MM.1S (cell line): ENCODE results near the gene ARHGEF6.

Experiments used
- DNase-seq: peaks from one replicate; pipeline ENCODE4 v3.0.0-alpha.2; 2015
- H2AFZ ChIP-seq: fragments of 300-600 bp; sonication (generic); 2 replicates; pipeline ENCODE4 v1.6.0; 2016; ENCODE audit warnings: antibody characterized with exemption, low read length
- H3F3A ChIP-seq: fragments of 300-600 bp; sonication (generic); 2 replicates; pipeline ENCODE4 v1.6.1; 2016; ENCODE audit warnings: mild to moderate bottlenecking, antibody characterized with exemption, low read length, moderate library complexity, mixed read lengths; ENCODE audit not compliant: insufficient read depth
- H3K27ac ChIP-seq: fragments of 300-600 bp; sonication (generic); 2 replicates; pipeline ENCODE4 v1.5.1; 2016; ENCODE audit warnings: mild to moderate bottlenecking, low read length
- H3K27me3 ChIP-seq: fragments of 300-600 bp; sonication (generic); replicated peaks from 2 replicates; pipeline ENCODE4 v1.6.0; 2016; ENCODE audit warnings: low read length; ENCODE audit not compliant: insufficient read depth
- H3K36me3 ChIP-seq: fragments of 300-600 bp; sonication (generic); replicated peaks from 2 replicates; pipeline ENCODE4 v1.6.1; 2016; ENCODE audit warnings: mild to moderate bottlenecking, low read length, mixed read lengths; ENCODE audit not compliant: insufficient read depth
- H3K4me1 ChIP-seq: fragments of 300-600 bp; sonication (generic); 2 replicates; pipeline ENCODE4 v1.6.1; 2016; ENCODE audit warnings: low read length, mixed read lengths
- H3K4me2 ChIP-seq: fragments of 300-600 bp; sonication (generic); 2 replicates; pipeline ENCODE4 v1.6.0; 2016; ENCODE audit warnings: low read depth, low read length
- H3K4me3 ChIP-seq: fragments of 300-600 bp; sonication (generic); 2 replicates; pipeline ENCODE4 v1.5.1; 2016; ENCODE audit warnings: low read length, mixed read lengths
- H3K79me2 ChIP-seq: fragments of 300-600 bp; sonication (generic); 2 replicates; pipeline ENCODE4 v1.6.1; 2016; ENCODE audit warnings: mixed run types, low read length, mixed read lengths
- H3K9ac ChIP-seq: fragments of 300-600 bp; sonication (generic); 2 replicates; pipeline ENCODE4 v1.6.1; 2016; ENCODE audit warnings: low read length, mixed read lengths
- H3K9me2 ChIP-seq: fragments of 300-600 bp; sonication (generic); replicated peaks from 2 replicates; pipeline ENCODE4 v1.6.1; 2016; ENCODE audit warnings: mild to moderate bottlenecking, low read length, mixed read lengths; ENCODE audit not compliant: insufficient read depth
- H3K9me3 ChIP-seq: fragments of 300-600 bp; sonication (generic); replicated peaks from 2 replicates; pipeline ENCODE4 v1.6.1; 2016; ENCODE audit warnings: mild to moderate bottlenecking, low read length, mixed read lengths; ENCODE audit not compliant: insufficient read depth
- H4K20me1 ChIP-seq: fragments of 300-600 bp; sonication (generic); 2 replicates; pipeline ENCODE4 v1.6.1; 2016; ENCODE audit warnings: mild to moderate bottlenecking, low read length, moderate library complexity, mixed read lengths; ENCODE audit not compliant: insufficient read depth
- CTCF ChIP-seq: fragments of 300-600 bp; sonication (generic); IDR thresholded peaks from 2 replicates; pipeline ENCODE4 v1.5.1; 2016; ENCODE audit warnings: antibody characterized with exemption, low read length, mixed read lengths
- EZH2 ChIP-seq: fragments of 300-600 bp; sonication (generic); optimal IDR thresholded peaks from 2 replicates; pipeline ENCODE3; 2017; ENCODE audit warnings: low read depth, mild to moderate bottlenecking, antibody characterized with exemption, low read length, mixed read lengths
- EZH2phosphoT487 ChIP-seq: fragments of 300-600 bp; sonication (generic); IDR thresholded peaks from 2 replicates; pipeline ENCODE4 v1.6.1; 2018; ENCODE audit warnings: antibody characterized with exemption, low read length

Gene ARHGEF6

GRCh38 chrX:136812286-136812685, 31.6 kb upstream of the ARHGEF6 start:
- H3K9ac ChIP-seq = no peak overlapping the region

GRCh38 chrX:136810493-136810892, 29.8 kb upstream of the ARHGEF6 start:
- Histone ChIP-seq H3K27me3 (no peaks in the 10 kb centered on the region), H3K9me3 (no peaks in the 10 kb centered on the region), H3K4me3 (no peak overlapping the region), H4K20me1 (no peaks in the 10 kb centered on the region), H3K4me2 (no peak overlapping the region), H3K79me2 (no peaks in the 10 kb centered on the region), H3K4me1 (no peaks in the 10 kb centered on the region), H3K27ac (no peak overlapping the region), H3F3A (no peaks in the 10 kb centered on the region), H3K9me2 (no peaks in the 10 kb centered on the region), H3K9ac (no peak overlapping the region), H3K36me3 (no peaks in the 10 kb centered on the region), H2AFZ (no peak overlapping the region)
- TF ChIP-seq CTCF (no peak), EZH2 (no peak)
- DNase-seq = no peak

More at GRCh38 chrX:136812286-136812685, 31.6 kb upstream of the ARHGEF6 start:
- Histone ChIP-seq H3K79me2 (no peaks in the 10 kb centered on the region), H4K20me1 (no peaks in the 10 kb centered on the region), H3K36me3 (no peaks in the 10 kb centered on the region), H3K9me3 (no peaks in the 10 kb centered on the region), H3K27ac (no peak overlapping the region), H3K27me3 (no peaks in the 10 kb centered on the region), H3K4me2 (no peak overlapping the region), H3K4me3 (no peak overlapping the region), H3K4me1 (no peaks in the 10 kb centered on the region), H3K9me2 (no peaks in the 10 kb centered on the region), H3F3A (no peaks in the 10 kb centered on the region), H2AFZ (no peak overlapping the region)
- TF ChIP-seq CTCF (no peak), EZH2 (no peak), EZH2phosphoT487 (no peak)
- no peak for DNase-seq

DNA sequence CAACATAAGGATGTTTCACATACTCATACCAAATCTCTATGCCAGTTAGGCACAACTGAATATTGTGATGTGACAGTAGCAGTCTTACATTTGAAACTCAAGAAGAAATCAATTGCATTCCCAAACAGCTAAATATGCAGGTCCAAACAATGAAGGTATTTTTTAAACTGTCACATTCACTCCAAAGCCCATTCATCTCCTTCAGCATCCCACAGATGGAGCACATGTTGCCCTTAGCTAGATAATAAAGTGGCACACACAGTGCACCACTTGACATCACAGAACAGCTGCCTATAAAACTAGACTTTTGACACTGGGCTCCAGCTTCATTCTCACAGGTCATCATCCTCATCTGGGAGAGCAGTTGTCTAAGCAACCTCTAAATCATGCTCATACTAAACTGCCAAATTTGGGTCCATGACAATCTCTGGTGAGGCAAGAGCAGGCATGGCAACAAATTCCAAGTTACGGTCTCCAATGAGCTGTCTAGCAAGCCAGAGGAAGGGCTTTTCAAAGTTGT, 26.2 kb upstream of the ARHGEF6 start:
- Histone ChIP-seq H3K4me2 (no peak overlapping the region), H2AFZ (no peak overlapping the region), H3K79me2 (no peaks in the 10 kb centered on the region), H4K20me1 (no peaks in the 10 kb centered on the region), H3K27me3 (no peaks in the 10 kb centered on the region), H3K4me3 (no peak overlapping the region), H3K4me1 (no peaks in the 10 kb centered on the region), H3F3A (no peaks in the 10 kb centered on the region), H3K9ac (no peak overlapping the region), H3K27ac (no peak overlapping the region), H3K9me3 (no peaks in the 10 kb centered on the region), H3K36me3 (no peaks in the 10 kb centered on the region), H3K9me2 (no peaks in the 10 kb centered on the region)
- no peak for DNase-seq
- TF ChIP-seq EZH2phosphoT487 (no peak), EZH2 (no peak), CTCF (no peak)
